Pancreas (tissue), 10 donors: ENCODE results near the gene CYB561D1. TPM values are rescaled to one million over a fixed set of nuclear protein-coding genes. Genes with fewer than 3 reads are reported as not detected.

Experiments used
- ATAC-seq, 4 donors: fragments of 200-7000 bp; cut with Tn5 transposase; one replicate each; pipeline versions ENCODE4 v1.8.0 to v1.9.1; 2020; ENCODE audit warnings: mild to moderate bottlenecking in 4 of 4, moderate library complexity in 4 of 4
- DNase-seq, 6 donors: peaks; one replicate each; pipeline ENCODE4 v3.0.0-alpha.2; 2020
- FAIRE-seq: peaks from 2 replicates; lab custom pipeline; 2012; peaks lifted over from hg19 to GRCh38; lab: Jason Lieb, UNC
- H3K27ac ChIP-seq, 4 donors: fragments of 200-600 bp; sonication (generic); 1 replicate in 3 of 4; 2 replicates in 1 of 4; pipeline versions ENCODE4 v1.5.0 to v1.8.0; 2020
- H3K27me3 ChIP-seq, 4 donors: fragments of 200-600 bp; one replicate each; pipeline ENCODE4 v1.8.0; 2021
- H3K36me3 ChIP-seq, 3 donors: fragments of 200-600 bp; sonication (generic) in 1 of 3; one replicate each; pipeline versions ENCODE4 v1.5.0 to v1.8.0; 2020 to 2021
- H3K4me1 ChIP-seq, 3 donors: fragments of 200-600 bp; one replicate each; pipeline ENCODE4 v1.8.0; 2021
- H3K4me3 ChIP-seq, 4 donors: fragments of 200-600 bp; sonication (generic) in 2 of 4; one replicate each; pipeline versions ENCODE4 v1.5.0 to v1.8.0; 2020 to 2021
- H3K9me3 ChIP-seq, 4 donors: fragments of 200-600 bp; one replicate each; pipeline ENCODE4 v1.8.0; 2021
- CTCF ChIP-seq, 4 donors: fragments of 200-600 bp; sonication (generic) in 3 of 4; IDR thresholded peaks; one replicate each; pipeline versions ENCODE4 v1.5.0 to v1.8.0; 2021; ENCODE audit warnings: antibody characterized with exemption in 4 of 4
- WGBS, 2 donors: extraction: QIAGEN DNeasy Blood & Tissue Kit; methylation state at CpG; one replicate each; pipeline ENCODE4 v1.1.7; 2013; 5-methylcytosine and 5-hydroxymethylcytosine counted together
- intact Hi-C, 3 donors: fragments of 100-400 bp; cut with DNase I; formaldehyde crosslinking; loops; one replicate each; pipeline versions ENCODE4 v1.11.1 to v1.14.2; 2022
- polyA plus RNA-seq, 2 donors: library from polyadenylated mRNA; stranded (reverse); fragments of 200-250 nt; gene quantifications; one replicate each; pipeline ENCODE4 v1.2.3, GENCODE V29; 2013
- total RNA-seq, 6 donors: library from RNA; stranded (reverse); fragmentation: NEBNext Ultra II Directional in 4 of 6; extraction: Animal tissue kit (Norgen Biotek cat#: 25700) in 4 of 6; gene quantifications; one replicate each; pipeline versions ENCODE4 v1.2.1 to v1.2.4, GENCODE V29; 2021 to 2023
- donor health status: healthy with polysubstance abuse.
- donor health status: DM: no; HTN: no; CAD: no; lungs with moderate emphysema.
- donor health status: DM: no; HTN: no; CAD: no.
- donor health status: control.
- donor health status: control.
- donor health status: Bipolar disorder and iron deficiency.
- donor health status: DM: yes; HTN: yes; CAD: no.
- donor health status: DM: no; HTN: no; CAD: no.
- donor health status: DM: no; HTN: no; CAD: no.
- donor health status: DM: yes; HTN: yes; CAD: no.

CYB561D1 gene
- total and polyA plus RNA-seq, 8 donors: 5.1 to 11.6 (median 8.9) TPM

GRCh38 chr1:109501644-109502363 is 7.9 kb downstream of the CYB561D1 start:
- no peak for TF ChIP-seq CTCF (IDR thresholded peaks at IDR 0.05)
- H3K4me3 ChIP-seq: no peak overlapping the region
- ATAC-seq (no peak), FAIRE-seq (no peak), DNase-seq (no peak)
- H3K27me3 ChIP-seq: no peaks in the 10 kb centered on the region
- H3K36me3 ChIP-seq: peaks cover 0 to under 1% (median 0%) of the 10 kb centered on the region in 3 donors
- no peak overlapping the region for H3K27ac ChIP-seq
- WGBS, 2 donors: 76 to 78% methylated on average over 5 of the region's 5 CpGs
- intact Hi-C loops: no loop called here
- H3K4me1 ChIP-seq: peaks cover 0 to 6% (median 0%) of the 10 kb centered on the region in 3 donors
- H3K9me3 ChIP-seq: no peaks in the 10 kb centered on the region

- H3K27ac ChIP-seq: no peak overlapping the region
- 54 to 60% methylated on average over 3 of the region's 3 CpGs for WGBS, 2 donors
These were observed 8.5 kb downstream of the CYB561D1 start for GRCh38 chr1:109502364-109502851.

GRCh38 chr1:109503935-109504334 is 10.0 kb downstream of the CYB561D1 start:
- Histone ChIP-seq H3K4me1 (peaks cover 0 to 6% (median 0%) of the 10 kb centered on the region in 3 donors), H3K27me3 (no peaks in the 10 kb centered on the region), H3K4me3 (no peak overlapping the region), H3K9me3 (no peaks in the 10 kb centered on the region), H3K27ac (no peak overlapping the region), H3K36me3 (no peaks in the 10 kb centered on the region)
- ATAC-seq (no peak), DNase-seq (no peak), FAIRE-seq (no peak)
- no peak for TF ChIP-seq CTCF (IDR thresholded peaks at IDR 0.05)
- WGBS, 2 donors: 73 to 79% methylated on average over 5 of the region's 5 CpGs
- intact Hi-C loops: no loop called here

More at GRCh38 chr1:109502364-109502851, 8.5 kb downstream of the CYB561D1 start:
- Histone ChIP-seq H3K27me3 (no peaks in the 10 kb centered on the region), H3K4me1 (peaks cover 0 to 6% (median 0%) of the 10 kb centered on the region in 3 donors), H3K9me3 (no peaks in the 10 kb centered on the region), H3K4me3 (no peak overlapping the region), H3K36me3 (no peaks in the 10 kb centered on the region)
- DNase-seq: no peak
- peak; percentile 38 to 70 (median 64) for ATAC-seq
- intact Hi-C loops: no loop called here
- TF ChIP-seq CTCF (IDR thresholded peaks at IDR 0.05): no peak
- FAIRE-seq: no peak

- FAIRE-seq (no peak), DNase-seq (no peak), ATAC-seq (no peak)
- WGBS, 2 donors: 78 to 83% methylated on average over 1 of the region's 1 CpG
- intact Hi-C loops: no loop called here
- Histone ChIP-seq H3K36me3 (no peaks in the 10 kb centered on the region), H3K27ac (no peak overlapping the region), H3K27me3 (no peaks in the 10 kb centered on the region), H3K4me3 (no peak overlapping the region), H3K4me1 (peaks cover 0 to 6% (median 2%) of the 10 kb centered on the region in 3 donors), H3K9me3 (no peaks in the 10 kb centered on the region)
- no peak for TF ChIP-seq CTCF (IDR thresholded peaks at IDR 0.05)
These were observed 11.1 kb downstream of the CYB561D1 start for GRCh38 chr1:109504974-109505373.
